Sigmoid colon (tissue), 7 donors: ENCODE results near the gene FOXK2. TPM values are rescaled to one million over a fixed set of nuclear protein-coding genes. Genes with fewer than 3 reads are reported as not detected.

Experiments used
- DNase-seq: peaks from one replicate; pipeline ENCODE4 v3.0.0-alpha.2; 2019
- H3K27ac ChIP-seq, 4 donors: fragments of 200-600 bp; sonication (generic); one replicate each; pipeline ENCODE4 v1.5.1; 2016 to 2019; ENCODE audit warnings: mild to moderate bottlenecking in 1 of 4
- H3K27me3 ChIP-seq, 3 donors: fragments of 200-600 bp; sonication (generic); one replicate each; pipeline ENCODE4 v1.5.1; 2019; ENCODE audit warnings: mild to moderate bottlenecking in 1 of 3
- H3K36me3 ChIP-seq, 4 donors: fragments of 200-600 bp; sonication (generic); one replicate each; pipeline ENCODE4 v1.5.1; 2016 to 2019
- H3K4me1 ChIP-seq, 4 donors: fragments of 200-600 bp; sonication (generic); one replicate each; pipeline ENCODE4 v1.5.1; 2017 to 2019
- H3K4me3 ChIP-seq, 4 donors: fragments of 200-600 bp; sonication (generic); one replicate each; pipeline ENCODE4 v1.5.1; 2017 to 2019; ENCODE audit warnings: mild to moderate bottlenecking in 2 of 4, moderate library complexity in 1 of 4
- H3K9me3 ChIP-seq, 4 donors: fragments of 200-600 bp in 3 of 4; sonication (generic) in 3 of 4; one replicate each; pipeline versions ENCODE4 v1.5.1 to v1.6.1; 2013 to 2019
- CTCF ChIP-seq, 4 experiments: fragments of 450-650 bp in 3 of 4; fragments of 200-600 bp in 1 of 4; IDR thresholded peaks; one replicate each; pipeline ENCODE4 v1.5.1; 2016 to 2019; ENCODE audit warnings: antibody characterized with exemption in 4 of 4, mild to moderate bottlenecking in 3 of 4, moderate library complexity in 2 of 4
- EP300 ChIP-seq, 4 donors: sonication (generic); formaldehyde crosslinking; IDR thresholded peaks; one replicate each; pipeline ENCODE4 v1.6.1; 2017; ENCODE audit warnings: antibody characterized with exemption in 4 of 4
- POLR2A ChIP-seq, 2 donors: fragments of 450-650 bp; IDR thresholded peaks; one replicate each; pipeline ENCODE4 v1.6.1; 2016; ENCODE audit warnings: antibody characterized with exemption in 2 of 2, mild to moderate bottlenecking in 2 of 2, moderate library complexity in 2 of 2
- POLR2AphosphoS5 ChIP-seq, 4 donors: sonication (generic); formaldehyde crosslinking; IDR thresholded peaks; one replicate each; pipeline ENCODE4 v1.6.1; 2017; ENCODE audit warnings: antibody characterized with exemption in 4 of 4
- WGBS, 2 donors: extraction: QIAGEN DNeasy Blood & Tissue Kit; methylation state at CpG; one replicate each; pipeline ENCODE4 v1.1.7; 2013; 5-methylcytosine and 5-hydroxymethylcytosine counted together
- intact Hi-C: fragments of 100-400 bp; cut with DNase I; formaldehyde crosslinking; loops from one replicate; pipeline ENCODE4 v1.15.1; 2023
- polyA plus RNA-seq, 3 donors: library from polyadenylated mRNA; stranded (reverse); fragments of 200-250 nt; gene quantifications; one replicate each; pipeline ENCODE4 v1.2.3, GENCODE V29; 2013
- total RNA-seq, 4 donors: library from RNA; depleted of rRNA; stranded (reverse); fragments of >200 nt; gene quantifications; one replicate each; pipeline ENCODE4 v1.1.0, GENCODE V29; 2016
- donor health status: healthy with polysubstance abuse.
- donor health status: Bipolar disorder and iron deficiency.
- donor health status: healthy.

The FOXK2 gene
- total and polyA plus RNA-seq, 7 donors = 10.2 to 56.8 (median 29.3) TPM

- H3K27ac ChIP-seq = no peak overlapping the region
- no peaks in the 10 kb centered on the region for H3K27me3 ChIP-seq
- 96 to 97% methylated on average over 37 of the region's 37 CpGs for WGBS, 2 donors
- H3K36me3 ChIP-seq = peaks cover 21 to 96% (median 41%) of the 10 kb centered on the region in 4 donors
- no peaks in the 10 kb centered on the region for H3K4me1 ChIP-seq
- no peaks in the 10 kb centered on the region for H3K9me3 ChIP-seq
- TF ChIP-seq EP300 (IDR thresholded peaks at IDR 0.05) = no peak
- TF ChIP-seq CTCF (IDR thresholded peaks at IDR 0.05) = no peak
- no peak for TF ChIP-seq POLR2AphosphoS5 (IDR thresholded peaks at IDR 0.05)
- intact Hi-C loops = no loop called here
- no peak overlapping the region for H3K4me3 ChIP-seq
- DNase-seq = no peak
Measured at GRCh38 chr17:82600731-82601446, 81.4 kb downstream of the FOXK2 start.

GRCh38 chr17:82601447-82602000 is 82.0 kb downstream of the FOXK2 start:
- WGBS, 2 donors = 97% methylated on average over 24 of the region's 24 CpGs
- no peaks in the 10 kb centered on the region for H3K27me3 ChIP-seq
- no peaks in the 10 kb centered on the region for H3K9me3 ChIP-seq
- H3K36me3 ChIP-seq = peaks cover 21 to 96% (median 41%) of the 10 kb centered on the region in 4 donors
- no peak for DNase-seq
- intact Hi-C loops = no loop called here
- no peak overlapping the region for H3K4me3 ChIP-seq
- no peaks in the 10 kb centered on the region for H3K4me1 ChIP-seq
- no peak for TF ChIP-seq EP300 (IDR thresholded peaks at IDR 0.05)
- TF ChIP-seq CTCF (IDR thresholded peaks at IDR 0.05) = no peak
- TF ChIP-seq POLR2A (IDR thresholded peaks at IDR 0.05) = no peak
- TF ChIP-seq POLR2AphosphoS5 (IDR thresholded peaks at IDR 0.05) = no peak
- H3K27ac ChIP-seq = no peak overlapping the region

GRCh38 chr17:82602487-82602886 is 83.0 kb downstream of the FOXK2 start:
- WGBS, 2 donors = 85% methylated on average over 21 of the region's 21 CpGs
- Histone ChIP-seq H3K4me1 (no peaks in the 10 kb centered on the region), H3K4me3 (no peak overlapping the region), H3K27me3 (no peaks in the 10 kb centered on the region), H3K27ac (no peak overlapping the region), H3K9me3 (no peaks in the 10 kb centered on the region), H3K36me3 (peaks cover 15 to 87% (median 35%) of the 10 kb centered on the region in 4 donors)
- TF ChIP-seq POLR2AphosphoS5 (IDR thresholded peaks at IDR 0.05) (no peak), EP300 (IDR thresholded peaks at IDR 0.05) (no peak), POLR2A (IDR thresholded peaks at IDR 0.05) (no peak), CTCF (IDR thresholded peaks at IDR 0.05) (no peak)
- intact Hi-C loops = no loop called here
- DNase-seq = no peak

GRCh38 chr17:82602986-82603710 is 83.6 kb downstream of the FOXK2 start:
- Histone ChIP-seq H3K4me1 (no peaks in the 10 kb centered on the region), H3K36me3 (peaks cover 15 to 81% (median 34%) of the 10 kb centered on the region in 4 donors), H3K27me3 (no peaks in the 10 kb centered on the region), H3K4me3 (no peak overlapping the region), H3K27ac (no peak overlapping the region), H3K9me3 (no peaks in the 10 kb centered on the region)
- no peak for DNase-seq
- no peak for TF ChIP-seq CTCF (IDR thresholded peaks at IDR 0.05)
- TF ChIP-seq POLR2A (IDR thresholded peaks at IDR 0.05) = no peak
- no peak for TF ChIP-seq EP300 (IDR thresholded peaks at IDR 0.05)
- intact Hi-C loops = no loop called here
- WGBS, 2 donors = 90% methylated on average over 20 of the region's 20 CpGs
